Neuron (in vitro differentiated cells): ENCODE data around the gene GRAMD1C.

ENCODE experiments used
- H2AFZ ChIP-seq: one replicate; pipeline ENCODE4 v1.6.1; 2013; ENCODE audit warnings: low read depth, mild to moderate bottlenecking, inconsistent platforms, low read length, moderate library complexity
- H3K27me3 ChIP-seq: one replicate; pipeline ENCODE4 v1.6.1; 2013; ENCODE audit warnings: low read length; ENCODE audit not compliant: insufficient read depth
- H3K36me3 ChIP-seq: one replicate; pipeline ENCODE4 v1.6.1; 2013; ENCODE audit warnings: low read length; ENCODE audit not compliant: insufficient read depth
- H3K4me1 ChIP-seq: one replicate; pipeline ENCODE4 v1.6.1; 2013; ENCODE audit warnings: low read length; ENCODE audit not compliant: insufficient read depth
- H3K4me3 ChIP-seq: 2 replicates; pipeline ENCODE4 v1.5.1; 2013; ENCODE audit warnings: mild to moderate bottlenecking, low read length, moderate library complexity
- H3K9me3 ChIP-seq: one replicate; pipeline ENCODE4 v1.6.1; 2013; ENCODE audit warnings: low read length

The GRAMD1C gene

DNA sequence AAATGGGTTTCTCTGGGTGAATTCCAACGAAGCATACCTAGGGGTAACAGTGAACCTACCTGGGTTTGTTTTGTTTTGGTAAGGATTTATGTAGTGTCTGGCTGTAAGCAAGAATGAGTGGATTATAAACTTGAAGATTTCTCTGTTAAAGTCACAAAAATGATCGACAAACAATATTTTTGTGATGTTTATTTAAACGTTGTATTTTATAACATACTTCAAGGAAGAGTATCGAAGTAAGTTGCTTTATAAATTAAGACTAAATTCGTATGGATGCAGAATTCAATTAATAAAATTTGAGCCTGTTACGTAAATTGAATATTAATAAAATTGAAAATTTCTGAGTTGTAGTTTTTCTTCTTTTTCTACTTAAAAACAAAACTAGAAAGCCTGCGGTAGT is 108.2 kb downstream of the GRAMD1C start:
- Histone ChIP-seq H3K36me3 (no peaks in the 10 kb centered on the region), H2AFZ (peak overlapping the region; percentile 97), H3K4me3 (peak overlapping the region; percentile 66), H3K9me3 (no peaks in the 10 kb centered on the region), H3K4me1 (peaks cover 10% of the 10 kb centered on the region), H3K27me3 (no peaks in the 10 kb centered on the region)

DNA sequence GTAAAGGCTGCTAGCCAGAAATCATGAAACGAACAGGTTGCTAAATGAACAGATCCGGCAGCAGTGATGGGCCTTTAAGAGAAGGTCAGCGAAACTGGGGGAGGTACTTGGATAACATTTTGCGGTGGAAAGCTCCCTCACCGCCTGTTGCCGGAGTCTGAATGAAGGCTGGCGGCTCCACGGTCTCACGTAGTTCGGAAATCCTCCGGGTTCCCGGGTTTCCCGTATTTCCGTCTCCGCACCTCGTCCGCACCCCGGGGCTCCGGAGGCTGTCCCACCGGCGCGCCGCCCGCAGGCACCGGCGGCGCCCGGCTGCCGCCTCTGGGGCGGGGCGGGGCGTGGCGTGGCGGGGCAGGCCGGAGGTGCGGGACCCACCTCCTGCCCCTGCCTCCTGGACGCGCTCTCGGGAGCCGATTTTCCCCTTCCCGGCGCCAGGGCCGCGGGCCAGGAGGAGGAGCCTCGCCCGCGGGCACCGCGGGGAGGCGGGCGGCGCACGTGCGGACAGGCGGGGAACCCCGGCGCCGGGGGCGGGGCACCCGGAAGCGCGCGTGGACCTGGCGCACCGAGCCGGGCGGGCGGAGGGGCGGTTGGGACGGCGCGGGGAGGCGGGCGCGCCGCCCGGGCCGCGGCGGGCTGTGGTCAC is 108.9 kb downstream of the GRAMD1C start, which contains the start of gene ZDHHC23:
TSS of gene ZDHHC23 (plus strand) at position 642 of the 643 bp plus-strand sequence. CDS start 790 bp downstream, outside the sequence.
- Histone ChIP-seq H2AFZ (peak within 1 kb of the TSS; percentile 97), H3K36me3 (no peaks in the 10 kb centered on the region), H3K4me3 (peak within 1 kb of the TSS; percentile 66), H3K4me1 (peaks cover 10% of the 10 kb centered on the region), H3K9me3 (no peaks in the 10 kb centered on the region), H3K27me3 (no peaks in the 10 kb centered on the region)

DNA sequence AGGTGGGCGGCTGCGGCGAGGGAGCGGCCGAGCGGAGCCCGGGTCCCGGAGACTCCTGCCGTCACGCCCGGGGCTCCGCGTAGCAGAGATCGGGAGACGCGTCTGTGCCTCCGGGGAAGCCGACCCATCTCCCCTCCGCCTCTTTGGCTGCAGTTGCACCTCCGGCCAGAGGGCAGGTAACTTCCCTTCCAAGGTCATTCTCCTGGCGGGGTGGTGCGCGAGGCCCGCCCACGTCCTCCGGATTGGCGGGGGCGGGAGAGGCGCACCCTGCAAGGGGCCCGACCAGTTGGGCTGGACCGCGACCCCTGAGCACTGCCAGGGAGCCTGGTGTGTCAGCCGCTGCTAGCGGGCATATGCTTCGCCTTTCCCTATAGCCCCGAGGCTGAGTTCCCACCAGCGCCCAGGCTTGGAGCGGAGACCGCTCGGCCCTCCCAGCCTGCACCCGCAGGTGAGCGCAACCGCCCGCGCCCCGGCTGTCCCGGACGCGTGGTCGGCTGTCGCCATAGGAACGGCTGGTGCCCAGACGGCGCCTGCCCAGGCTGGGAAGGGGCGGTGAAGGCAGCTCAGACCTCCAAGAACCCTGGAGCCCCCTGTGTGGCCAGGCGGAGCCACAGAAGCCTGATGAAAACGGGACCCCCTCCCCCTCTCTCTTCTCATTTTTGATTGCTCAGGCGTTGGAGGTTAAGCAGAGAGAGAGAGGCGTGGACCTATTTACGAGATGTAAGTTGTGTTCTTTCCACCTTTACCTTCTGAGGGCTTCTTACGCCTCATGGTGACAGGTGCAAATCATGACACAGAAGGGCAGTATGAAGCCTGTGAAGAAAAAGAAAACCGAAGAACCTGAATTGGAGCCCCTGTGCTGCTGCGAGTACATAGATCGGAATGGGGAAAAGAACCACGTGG is 109.7 kb downstream of the GRAMD1C start:
- Histone ChIP-seq H3K9me3 (no peaks in the 10 kb centered on the region), H3K36me3 (no peaks in the 10 kb centered on the region), H3K27me3 (no peaks in the 10 kb centered on the region), H3K4me3 (peak overlapping the region; percentile 66), H3K4me1 (peaks cover 10% of the 10 kb centered on the region), H2AFZ (peak overlapping the region; percentile 97)

DNA sequence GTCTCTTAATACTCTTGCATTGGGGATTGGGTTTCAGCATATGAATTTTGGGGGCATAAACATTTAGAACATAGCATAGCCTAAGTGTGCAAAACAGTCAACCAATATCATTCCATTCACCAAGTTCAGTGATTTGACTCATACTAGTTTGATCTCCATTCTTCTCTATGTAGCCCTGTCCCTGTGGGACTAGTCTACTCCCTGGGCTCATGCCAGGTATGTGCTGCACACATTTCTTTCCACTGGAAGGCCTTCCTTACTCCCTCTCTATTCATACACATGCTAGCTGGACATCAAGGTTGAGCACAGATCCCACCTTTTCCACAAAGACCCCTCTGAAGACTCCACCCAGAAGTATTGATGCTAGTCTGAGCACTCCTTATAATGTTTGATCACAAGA is 114.3 kb downstream of the GRAMD1C start:
- Histone ChIP-seq H3K27me3 (no peaks in the 10 kb centered on the region), H3K9me3 (no peaks in the 10 kb centered on the region), H3K4me3 (no peak overlapping the region), H3K36me3 (no peaks in the 10 kb centered on the region), H3K4me1 (peaks cover 7% of the 10 kb centered on the region), H2AFZ (no peak overlapping the region)

DNA sequence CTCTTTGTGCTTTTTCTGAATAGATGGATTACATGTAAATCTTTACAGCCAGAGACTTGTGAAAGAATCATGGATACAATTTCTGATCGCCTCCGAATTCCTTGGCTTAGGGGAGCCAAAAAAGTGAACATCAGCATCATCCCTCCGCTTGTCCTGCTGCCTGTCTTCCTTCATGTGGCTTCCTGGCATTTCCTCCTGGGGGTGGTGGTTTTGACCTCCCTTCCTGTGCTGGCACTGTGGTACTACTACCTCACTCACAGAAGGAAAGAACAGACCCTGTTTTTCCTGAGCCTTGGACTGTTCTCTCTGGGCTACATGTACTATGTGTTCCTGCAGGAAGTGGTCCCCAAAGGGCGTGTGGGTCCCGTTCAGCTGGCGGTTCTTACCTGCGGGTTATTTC is 115.1 kb downstream of the GRAMD1C start:
- Histone ChIP-seq H3K4me1 (peaks cover under 1% of the 10 kb centered on the region), H3K36me3 (no peaks in the 10 kb centered on the region), H3K4me3 (no peak overlapping the region), H3K27me3 (no peaks in the 10 kb centered on the region), H2AFZ (no peak overlapping the region), H3K9me3 (no peaks in the 10 kb centered on the region)

DNA sequence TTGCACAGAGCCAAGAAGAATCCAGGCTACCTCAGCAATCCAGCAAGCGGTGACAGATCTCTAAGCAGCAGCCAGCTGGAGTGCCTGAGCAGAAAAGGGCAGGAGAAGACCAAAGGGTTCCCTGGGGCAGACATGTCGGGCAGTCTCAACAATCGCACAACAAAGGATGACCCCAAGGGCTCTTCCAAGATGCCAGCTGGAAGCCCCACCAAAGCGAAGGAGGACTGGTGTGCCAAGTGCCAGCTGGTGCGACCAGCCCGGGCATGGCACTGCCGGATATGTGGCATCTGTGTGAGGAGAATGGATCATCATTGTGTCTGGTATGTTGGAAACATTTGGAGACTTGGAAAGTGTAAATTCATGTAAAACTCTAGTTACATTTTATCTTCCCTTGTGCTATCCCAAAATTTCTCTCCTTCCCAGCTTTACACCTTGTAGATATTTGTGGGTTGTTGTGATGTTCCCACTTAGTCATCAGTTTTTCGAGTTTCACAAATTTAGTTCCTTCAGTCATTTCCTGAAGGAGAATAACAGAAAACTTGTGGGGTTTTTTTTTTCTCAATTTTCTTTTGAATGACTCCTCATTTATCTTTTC is 115.6 kb downstream of the GRAMD1C start:
- no peaks in the 10 kb centered on the region for H3K9me3 ChIP-seq
- no peaks in the 10 kb centered on the region for H3K4me1 ChIP-seq
- H3K4me3 ChIP-seq: no peak overlapping the region
- no peaks in the 10 kb centered on the region for H3K27me3 ChIP-seq
- H3K36me3 ChIP-seq: no peaks in the 10 kb centered on the region
- no peak overlapping the region for H2AFZ ChIP-seq

DNA sequence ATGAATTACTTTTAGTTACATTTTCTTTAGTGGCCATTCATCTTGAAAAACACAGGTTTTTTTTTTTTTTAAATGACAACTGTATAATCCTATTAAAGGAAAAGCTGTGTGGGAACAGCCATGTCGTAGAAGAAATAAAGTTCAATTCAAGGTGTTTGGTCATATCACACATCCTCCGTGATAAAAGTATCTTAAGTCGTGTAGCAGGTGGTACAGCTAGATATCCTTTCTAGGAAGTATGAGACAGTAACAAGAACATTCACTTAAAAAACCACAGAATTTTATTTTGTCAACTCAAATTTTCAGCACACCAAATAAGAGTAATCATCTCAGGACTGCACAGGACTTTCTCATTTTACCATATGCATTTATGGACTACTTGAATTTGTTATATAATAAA is 125.3 kb downstream of the GRAMD1C start:
- Histone ChIP-seq H3K36me3 (no peaks in the 10 kb centered on the region), H3K4me1 (no peaks in the 10 kb centered on the region)

DNA sequence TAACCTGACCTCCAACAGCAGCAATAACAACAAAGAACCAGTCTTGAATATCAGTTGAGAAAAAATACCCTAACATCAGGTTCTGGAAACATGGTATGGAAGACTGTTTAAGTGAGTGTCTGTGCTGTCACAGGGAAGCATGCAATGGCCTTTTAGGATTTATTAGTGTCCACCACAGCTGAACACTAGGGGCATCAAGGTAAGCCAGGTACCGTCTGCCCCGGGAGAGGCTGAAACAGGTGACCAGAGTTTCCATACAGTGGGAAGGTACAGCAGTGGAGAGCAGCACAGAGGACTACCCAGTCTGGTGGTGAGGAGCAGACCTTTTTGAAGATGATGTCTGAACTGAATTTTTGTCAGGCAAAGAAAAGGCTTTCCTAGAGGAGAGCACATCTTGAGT is 127.6 kb downstream of the GRAMD1C start:
- H3K36me3 ChIP-seq: no peaks in the 10 kb centered on the region
- no peaks in the 10 kb centered on the region for H3K9me3 ChIP-seq
- no peak overlapping the region for H2AFZ ChIP-seq
- no peak overlapping the region for H3K4me3 ChIP-seq
- no peaks in the 10 kb centered on the region for H3K4me1 ChIP-seq
- no peaks in the 10 kb centered on the region for H3K27me3 ChIP-seq

More for the DNA sequence above, 125.3 kb downstream of the GRAMD1C start:
- Histone ChIP-seq H3K4me3 (no peak overlapping the region), H3K9me3 (no peaks in the 10 kb centered on the region), H3K27me3 (no peaks in the 10 kb centered on the region), H2AFZ (no peak overlapping the region)

DNA sequence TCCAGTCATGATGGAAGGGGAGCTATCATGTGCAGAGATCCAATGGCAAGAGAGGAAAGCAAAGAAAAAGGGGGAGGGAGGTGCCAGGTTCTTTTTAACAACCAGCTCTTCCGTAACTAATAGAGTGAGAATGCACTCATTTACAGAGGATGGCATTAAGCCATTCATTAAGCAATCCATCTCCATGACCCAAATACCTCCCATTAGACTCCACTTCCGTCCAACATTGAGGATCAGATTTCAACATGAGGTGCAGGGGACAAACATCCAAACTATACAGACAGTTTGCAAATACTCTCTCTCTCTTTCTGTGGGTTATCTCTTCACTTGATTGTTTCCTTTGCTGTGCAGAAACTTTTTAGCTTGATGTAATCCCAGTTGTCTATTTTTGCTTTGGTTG is 130.4 kb downstream of the GRAMD1C start:
- Histone ChIP-seq H2AFZ (no peak overlapping the region), H3K4me1 (no peaks in the 10 kb centered on the region), H3K27me3 (no peaks in the 10 kb centered on the region), H3K36me3 (no peaks in the 10 kb centered on the region), H3K9me3 (peaks cover 4% of the 10 kb centered on the region), H3K4me3 (no peak overlapping the region)

DNA sequence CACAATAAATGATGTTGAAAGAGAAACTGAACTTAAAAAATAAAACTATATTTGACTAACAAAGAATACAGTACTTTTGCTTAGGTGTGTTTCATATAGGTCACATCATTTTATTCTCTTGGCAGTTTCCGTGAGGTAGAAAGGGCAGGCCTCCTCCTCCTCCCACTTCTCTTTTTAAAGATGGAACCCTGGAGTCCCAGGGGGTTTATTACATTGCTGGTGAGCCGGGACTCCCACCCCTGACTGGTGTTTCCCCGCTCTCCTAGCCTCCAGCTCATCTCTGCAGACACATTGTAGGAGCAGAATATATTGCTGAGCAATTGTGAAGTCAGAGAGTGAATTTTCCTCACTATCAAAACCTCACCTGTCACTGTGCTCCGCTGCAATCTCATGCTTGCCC is 139.2 kb downstream of the GRAMD1C start:
- Histone ChIP-seq H3K9me3 (peaks cover 4% of the 10 kb centered on the region), H2AFZ (no peak overlapping the region), H3K4me1 (peaks cover 9% of the 10 kb centered on the region), H3K4me3 (no peak overlapping the region), H3K27me3 (no peaks in the 10 kb centered on the region), H3K36me3 (peaks cover 13% of the 10 kb centered on the region)

DNA sequence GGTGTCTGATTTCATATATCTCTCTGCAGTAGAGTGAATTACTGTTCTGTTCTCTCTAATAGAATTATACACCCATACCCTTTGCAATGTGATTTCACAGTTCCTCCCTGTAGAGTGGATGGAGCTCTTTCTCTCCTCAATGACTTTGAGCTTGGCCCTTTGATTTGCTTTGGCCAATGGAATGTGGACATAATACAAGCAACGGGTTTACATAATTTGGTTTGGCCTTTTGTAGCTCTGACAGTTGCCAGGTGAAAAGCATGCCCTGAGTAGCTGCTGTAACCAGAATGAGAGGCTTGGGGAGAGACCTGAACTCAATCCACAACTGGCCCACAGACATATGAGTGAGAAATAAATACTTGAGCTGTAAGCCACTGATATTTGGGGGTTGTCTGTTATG is 141.3 kb downstream of the GRAMD1C start:
- no peaks in the 10 kb centered on the region for H3K9me3 ChIP-seq
- peaks cover 13% of the 10 kb centered on the region for H3K36me3 ChIP-seq
- H3K27me3 ChIP-seq: no peaks in the 10 kb centered on the region
- H2AFZ ChIP-seq: no peak overlapping the region
- peaks cover 9% of the 10 kb centered on the region for H3K4me1 ChIP-seq
- no peak overlapping the region for H3K4me3 ChIP-seq

DNA sequence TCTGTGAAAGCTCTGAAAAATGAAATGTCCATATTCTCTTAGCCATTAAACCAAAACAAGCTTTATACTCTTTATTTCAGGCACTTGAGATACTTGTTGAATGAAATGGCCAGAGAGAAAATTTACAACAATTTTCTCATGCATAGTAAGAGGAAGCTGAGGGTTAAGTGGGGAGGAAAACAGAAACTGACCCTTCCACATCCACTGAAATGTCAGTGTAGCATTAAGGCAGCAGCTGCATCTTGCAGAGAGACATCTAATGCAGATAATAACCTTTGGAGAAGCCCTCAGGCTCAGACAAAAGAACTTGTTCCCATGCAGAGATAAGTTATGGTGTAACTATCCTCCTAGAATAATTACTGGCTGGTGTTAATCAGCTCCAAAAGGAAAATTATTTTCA is 143.2 kb downstream of the GRAMD1C start:
- Histone ChIP-seq H3K36me3 (peaks cover 11% of the 10 kb centered on the region), H3K4me3 (no peak overlapping the region), H3K27me3 (no peaks in the 10 kb centered on the region), H3K4me1 (peaks cover 9% of the 10 kb centered on the region), H3K9me3 (peaks cover 1% of the 10 kb centered on the region), H2AFZ (no peak overlapping the region)

DNA sequence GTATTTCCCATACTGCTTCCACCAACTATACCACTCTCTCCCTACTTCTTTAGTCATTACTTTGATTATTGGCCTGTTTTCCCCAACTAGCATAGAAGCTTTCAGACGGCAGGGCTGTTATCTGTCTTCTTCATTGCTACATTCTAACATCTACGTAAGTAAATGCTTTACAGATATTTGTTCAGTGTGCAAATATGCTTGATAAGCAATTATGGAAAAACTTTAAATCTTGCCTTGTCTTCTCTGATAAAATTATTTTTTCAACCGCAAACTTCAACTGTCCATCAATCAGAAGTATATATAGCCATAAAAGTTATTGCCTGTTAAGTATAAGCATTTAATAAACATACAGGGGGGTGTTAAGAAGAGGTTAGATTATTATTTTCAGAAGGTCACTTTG is 145.0 kb downstream of the GRAMD1C start:
- H3K4me3 ChIP-seq: no peak overlapping the region
- H3K36me3 ChIP-seq: peaks cover 5% of the 10 kb centered on the region
- no peak overlapping the region for H2AFZ ChIP-seq
- H3K27me3 ChIP-seq: no peaks in the 10 kb centered on the region
- peaks cover 9% of the 10 kb centered on the region for H3K4me1 ChIP-seq
- H3K9me3 ChIP-seq: peaks cover 2% of the 10 kb centered on the region
